Measurements from ENCODE around the gene C9orf153. TPM values are rescaled to one million over a fixed set of nuclear protein-coding genes. Genes with fewer than 3 reads are reported as not detected.

The C9orf153 gene
- total and polyA plus RNA-seq, 2 of the 4 experiments (the other 2 are of a cell fraction): not detected

GRCh38 chr9:86202338-86202882 is 57.0 kb downstream of the C9orf153 start:
- no peak overlapping the region for H3K56ac ChIP-seq (ENCODE audit: extremely low read depth, insufficient read depth, low read length)
- TF ChIP-seq CTCF (conservative IDR thresholded peaks at IDR 0.05; ENCODE audit: low read depth, low read length) (peak; percentile 79), RAD21 (IDR thresholded peaks at IDR 0.05; ENCODE audit: low read length) (peak; percentile 64), SMC3 (IDR thresholded peaks at IDR 0.05; ENCODE audit: low read depth, low read length) (peak; percentile 42; the same call in 1 of the 2 replicates), ELK1 (IDR thresholded peaks at IDR 0.05; ENCODE audit: borderline replicate concordance, low read depth, low read length) (no peak)
- H3K4ac ChIP-seq (ENCODE audit: low read depth, low read length): no peak overlapping the region
- H2BK120ac ChIP-seq (ENCODE audit: low read depth, low read length): no peak overlapping the region
- BruUV-seq (replicated peaks): no TSS peak
- peaks cover 7% of the 10 kb centered on the region for H3K27me3 ChIP-seq (ENCODE audit: control insufficient read depth, insufficient read depth, low read length)
- H3K14ac ChIP-seq (replicated peaks; ENCODE audit: low read depth, low read length): no peak overlapping the region
- H2AK5ac ChIP-seq (ENCODE audit: low read depth, low read length): no peak overlapping the region
- H2BK20ac ChIP-seq (ENCODE audit: low read depth, low read length): no peak overlapping the region
- no peak overlapping the region for H4K8ac ChIP-seq (ENCODE audit: low read depth in 2 of 2, low read length in 2 of 2)
- H4K91ac ChIP-seq (ENCODE audit: insufficient read depth, low read depth, low read length): no peak overlapping the region
- ATAC-seq (ENCODE audit: low read depth): peak; percentile 97
- no peaks in the 10 kb centered on the region for H4K20me1 ChIP-seq (ENCODE audit: insufficient read depth, low read length)
- H3K9me1 ChIP-seq (ENCODE audit: insufficient read depth, low read length): no peaks in the 10 kb centered on the region
- no peak overlapping the region for H3K9ac ChIP-seq (ENCODE audit: low read depth, low read length)
- in situ Hi-C loops (cut with MboI; ENCODE audit: low sequenced_read_pairs): no loop called here
- no peak overlapping the region for H2AK9ac ChIP-seq (replicated peaks; ENCODE audit: low read depth, low read length, poor library complexity)
- no peak overlapping the region for H3K4me3 ChIP-seq (ENCODE audit: insufficient read depth, low read depth, low read length)
- intact Hi-C loops (cut with micrococcal nuclease): loop anchor here (5.0 to 10.0 kb wide), 3 partner anchors 75 to 212 kb away; no protein-coding TSS in a partner anchor
- no peak overlapping the region for H3K23ac ChIP-seq (ENCODE audit: low read depth, low read length)
- no peak overlapping the region for H4K5ac ChIP-seq (ENCODE audit: low read depth, low read length)
- no peaks in the 10 kb centered on the region for H3K36me3 ChIP-seq (ENCODE audit: control insufficient read depth, insufficient read depth, low read length)
- no peak overlapping the region for H3K4me2 ChIP-seq (ENCODE audit: low read depth, low read length)
- no peak overlapping the region for H3K27ac ChIP-seq (ENCODE audit: insufficient read depth, low read length)
- DNase-seq: peak; percentile 61
- CTCF ChIA-PET: interaction anchor here (0.6 to 2.0 kb wide), 24 partner anchors 10 to 252 kb away, joined by 3 to 9 read pairs (median 3); no protein-coding TSS in a partner anchor
- no CpG with 5 or more reads among the region's 5 CpGs for WGBS, 2 experiments (ENCODE audit: extremely low coverage in 2 of 2, insufficient read length in 1 of 2)
- H2BK15ac ChIP-seq (ENCODE audit: low read depth, low read length): no peak overlapping the region
- H2AFZ ChIP-seq (replicated peaks; ENCODE audit: low read length, poor library complexity): peak overlapping the region; percentile 58
- no peak overlapping the region for H3K18ac ChIP-seq (ENCODE audit: low read depth, low read length)
- H2BK5ac ChIP-seq (ENCODE audit: low read depth, low read length, poor library complexity, severe bottlenecking): no peak overlapping the region
- POLR2A ChIA-PET (ENCODE audit: unreplicated experiment): no interaction called here
- no peaks in the 10 kb centered on the region for H3K4me1 ChIP-seq (ENCODE audit: control insufficient read depth, insufficient read depth, low read length)
- dilution Hi-C loops (cut with HindIII; ENCODE audit: low sequenced_read_pairs, unreplicated experiment): no loop called here
- no peaks in the 10 kb centered on the region for H3K79me1 ChIP-seq (ENCODE audit: low read depth in 1 of 2, low read length in 2 of 2)
- H3K9me3 ChIP-seq (ENCODE audit: control insufficient read depth, insufficient read depth, low read length): no peaks in the 10 kb centered on the region

Measured in IMR-90 (cell line).